B cell (primary cell): ENCODE measurements around the gene CCDC24. TPM values are rescaled to one million over a fixed set of nuclear protein-coding genes. Genes with fewer than 3 reads are reported as not detected.

Source experiments
- ATAC-seq: fragments of 200-7000 bp; cut with Tn5 transposase; one replicate; pipeline ENCODE4 v1.10.0; 2021; ENCODE audit warnings: low read depth, mild to moderate bottlenecking, moderate number of reproducible peaks, moderate library complexity
- CTCF ChIA-PET: fragments of 350-600 bp; sonication (Branson Sonifier 250); formaldehyde crosslinking; loops from one replicate; lab custom pipeline; 2021; ENCODE audit warnings: antibody characterized with exemption, inconsistent platforms; lab: Charles Lee
- POLR2A ChIA-PET: fragments of 350-600 bp; sonication (Branson Sonifier 250); formaldehyde crosslinking; loops from one replicate; lab custom pipeline; 2021; ENCODE audit warnings: antibody characterized with exemption; lab: Charles Lee
- DNase-seq: peaks from one replicate; pipeline ENCODE4 v3.0.0; 2013
- H2AFZ ChIP-seq: 2 replicates; pipeline ENCODE4 v1.6.1; 2012; ENCODE audit warnings: mild to moderate bottlenecking, low read depth, low read length; ENCODE audit not compliant: insufficient read depth, poor library complexity, severe bottlenecking
- H3K27ac ChIP-seq, 2 donors: 1 replicate in 1 of 2; 2 replicates in 1 of 2; pipeline ENCODE4 v1.5.1; 2012 to 2013; ENCODE audit warnings: low read length in 2 of 2, mild to moderate bottlenecking in 2 of 2, moderate library complexity in 1 of 2
- H3K27me3 ChIP-seq, 4 experiments: fragments of 200-600 bp in 1 of 4; sonication (generic) in 1 of 4; replicated peaks in 1 of 4; 1 replicate in 2 of 4; 2 replicates in 2 of 4; pipeline versions ENCODE4 v1.6.1 to v1.7.0; 2013 to 2016; ENCODE audit warnings: low read length in 3 of 4, mild to moderate bottlenecking in 2 of 4, mixed read lengths in 1 of 4, moderate library complexity in 1 of 4; ENCODE audit not compliant: insufficient read depth in 4 of 4, control insufficient read depth in 3 of 4; ENCODE audit errors: control extremely low read depth in 1 of 4
- H3K36me3 ChIP-seq, 2 experiments: replicated peaks in 1 of 2; 1 replicate in 1 of 2; 2 replicates in 1 of 2; pipeline versions ENCODE4 v1.6.1 to v1.7.1; 2013; ENCODE audit warnings: low read length in 1 of 2; ENCODE audit not compliant: insufficient read depth in 2 of 2, control insufficient read depth in 1 of 2; ENCODE audit errors: control extremely low read depth in 1 of 2, extremely low read depth in 1 of 2
- H3K4me1 ChIP-seq, 2 donors: fragments of 200-600 bp in 1 of 2; sonication (generic) in 1 of 2; 1 replicate in 1 of 2; 2 replicates in 1 of 2; pipeline versions ENCODE4 v1.5.1 to v1.6.1; 2013 to 2017; ENCODE audit warnings: low read length in 2 of 2; ENCODE audit not compliant: control insufficient read depth in 2 of 2, insufficient read depth in 2 of 2
- H3K4me2 ChIP-seq: replicated peaks from 2 replicates; pipeline ENCODE3; 2012; ENCODE audit warnings: mild to moderate bottlenecking, low read depth, low read length; ENCODE audit not compliant: poor library complexity, severe bottlenecking
- H3K4me3 ChIP-seq, 5 experiments: fragments of 200-600 bp in 1 of 5; sonication (generic) in 1 of 5; 1 replicate in 3 of 5; 2 replicates in 2 of 5; pipeline versions ENCODE4 v1.5.1 to v1.7.0; 2011 to 2016; ENCODE audit warnings: low read length in 4 of 5, mild to moderate bottlenecking in 4 of 5, low read depth in 2 of 5, control low read depth in 1 of 5, moderate library complexity in 1 of 5; ENCODE audit not compliant: insufficient read depth in 1 of 5; ENCODE audit errors: control extremely low read depth in 1 of 5, extremely low read depth in 1 of 5
- H3K79me2 ChIP-seq: fragments of 200-600 bp; sonication (generic); one replicate; pipeline ENCODE4 v1.6.0; 2016; ENCODE audit warnings: low read length; ENCODE audit not compliant: control insufficient read depth, insufficient read depth
- H3K9ac ChIP-seq: fragments of 200-600 bp; sonication (generic); 2 replicates; pipeline ENCODE4 v1.6.1; 2017; ENCODE audit warnings: mild to moderate bottlenecking, low read length, moderate library complexity
- H3K9me3 ChIP-seq, 3 donors: one replicate each; pipeline versions ENCODE4 v1.6.1 to v1.7.1; 2013; ENCODE audit warnings: low read length in 2 of 3; ENCODE audit not compliant: control insufficient read depth in 2 of 3, insufficient read depth in 1 of 3; ENCODE audit errors: control extremely low read depth in 1 of 3
- H4K20me1 ChIP-seq: 2 replicates; pipeline ENCODE4 v1.6.0; 2012; ENCODE audit warnings: mild to moderate bottlenecking, low read length; ENCODE audit not compliant: insufficient read depth, control insufficient read depth, poor library complexity, severe bottlenecking
- H3K27ac Mint-ChIP-seq: one replicate; pipeline ENCODE4 v1.8.0; 2021; ENCODE audit warnings: mixed read lengths
- H3K27me3 Mint-ChIP-seq: one replicate; pipeline ENCODE4 v1.8.0; 2021; ENCODE audit warnings: mixed read lengths
- H3K4me1 Mint-ChIP-seq: one replicate; pipeline ENCODE4 v1.8.0; 2021; ENCODE audit warnings: mixed read lengths
- H3K4me3 Mint-ChIP-seq: one replicate; pipeline ENCODE4 v1.8.0; 2021; ENCODE audit warnings: mixed read lengths
- H3K9me3 Mint-ChIP-seq: one replicate; pipeline ENCODE4 v1.8.0; 2022; ENCODE audit warnings: mixed read lengths; ENCODE audit not compliant: insufficient read depth
- CTCF ChIP-seq: fragments of 200-600 bp; IDR thresholded peaks from one replicate; pipeline ENCODE4 v1.8.0; 2022; ENCODE audit warnings: antibody characterized with exemption, mild to moderate bottlenecking
- EZH2 ChIP-seq: IDR thresholded peaks from 2 replicates; pipeline ENCODE4 v1.6.1; 2012; ENCODE audit warnings: borderline replicate concordance, low read depth, mild to moderate bottlenecking, moderate library complexity, low read length; ENCODE audit not compliant: insufficient read depth, poor library complexity, severe bottlenecking
- WGBS: methylation state at CpG from one replicate; pipeline ENCODE4 v1.1.5; 2013; ENCODE audit warnings: missing lambda C conversion rate; ENCODE audit not compliant: insufficient coverage; 5-methylcytosine and 5-hydroxymethylcytosine counted together
- intact Hi-C: fragments of 100-400 bp; cut with micrococcal nuclease; formaldehyde crosslinking; loops from one replicate; pipeline ENCODE4 v1.10.0; 2022
- polyA plus RNA-seq: library from polyadenylated mRNA; depleted of rRNA; stranded (reverse); fragments of >200 nt; gene quantifications from 2 replicates; pipeline ENCODE4 v1.2.3, GENCODE V29; 2012
- total RNA-seq, 2 donors: library from RNA; stranded (reverse); fragments of 120-200 nt in 1 of 2; gene quantifications; 1 replicate in 1 of 2; 2 replicates in 1 of 2; pipeline versions ENCODE4 v1.2.3 to v1.2.4, GENCODE V29; 2013 to 2022

The CCDC24 gene
- total and polyA plus RNA-seq, 2 donors (not counting 1 experiment from before 2014, with no cell fraction given) = 10.1 to 18.4 TPM

GRCh38 chr1:44024903-44025525 lies 33.6 kb downstream of the CCDC24 start:
- intact Hi-C loops = no loop called here
- TF ChIP-seq EZH2 = no peak
- TF ChIP-seq CTCF = no peak
- Histone ChIP-seq H3K36me3 (no peaks in the 10 kb centered on the region), H3K27ac (no peak overlapping the region), H3K4me1 (peaks cover 10 to 29% of the 10 kb centered on the region in 2 donors), H3K9me3 (no peaks in the 10 kb centered on the region), H3K4me2 (no peak overlapping the region), H3K27me3 (no peaks in the 10 kb centered on the region), H3K9ac (no peak overlapping the region), H3K79me2 (no peaks in the 10 kb centered on the region), H4K20me1 (no peaks in the 10 kb centered on the region), H3K4me3 (no peak overlapping the region), H2AFZ (no peak overlapping the region)
- Mint-ChIP-seq H3K4me3 (peak overlapping the region; percentile 89), H3K9me3 (no peaks in the 10 kb centered on the region), H3K27ac (peak overlapping the region; percentile 86), H3K4me1 (peaks cover 38% of the 10 kb centered on the region), H3K27me3 (no peaks in the 10 kb centered on the region)
- WGBS = 78% methylated on average over 9 of the region's 13 CpGs
- no peak for DNase-seq
- peak; percentile 22 for ATAC-seq
- ChIA-PET CTCF (interaction anchor here (0.6 to 17.1 kb wide), 6 partner anchors 11 to 159 kb away, joined by 3 to 227 read pairs (median 6); no protein-coding TSS in a partner anchor), POLR2A (interaction anchor here (0.6 to 0.7 kb wide), 5 partner anchors 44 to 1784 kb away, joined by 3 to 6 read pairs (median 4); no protein-coding TSS in a partner anchor)

GRCh38 chr1:44025816-44026215 lies 34.4 kb downstream of the CCDC24 start:
- 100% methylated on average over 2 of the region's 3 CpGs for WGBS
- POLR2A ChIA-PET = interaction anchor here (0.6 to 0.7 kb wide), 5 partner anchors 45 to 1784 kb away, joined by 3 to 6 read pairs (median 4); no protein-coding TSS in a partner anchor
- peak overlapping the region in 1 of 5 experiments; percentile 23 for H3K4me3 ChIP-seq
- H3K79me2 ChIP-seq = no peaks in the 10 kb centered on the region
- no peaks in the 10 kb centered on the region for H3K27me3 Mint-ChIP-seq
- peak overlapping the region; percentile 45 for H2AFZ ChIP-seq
- H3K9ac ChIP-seq = no peak overlapping the region
- peak overlapping the region; percentile 54 for H3K4me3 Mint-ChIP-seq
- no peaks in the 10 kb centered on the region for H3K9me3 Mint-ChIP-seq
- H3K27ac Mint-ChIP-seq = peak overlapping the region; percentile 81
- no peaks in the 10 kb centered on the region for H3K27me3 ChIP-seq
- CTCF ChIA-PET = interaction anchor here (0.6 to 17.1 kb wide), 5 partner anchors 10 to 159 kb away, joined by 3 to 227 read pairs (median 6); no protein-coding TSS in a partner anchor
- DNase-seq (peak; percentile 36), ATAC-seq (no peak)
- H3K27ac ChIP-seq = peak overlapping the region in 1 of 2 donors; percentile 6
- H3K9me3 ChIP-seq = no peaks in the 10 kb centered on the region
- H4K20me1 ChIP-seq = no peaks in the 10 kb centered on the region
- intact Hi-C loops = no loop called here
- H3K4me2 ChIP-seq = peak overlapping the region; percentile 37
- TF ChIP-seq EZH2 (no peak), CTCF (no peak)
- H3K4me1 ChIP-seq = peaks cover 10 to 29% of the 10 kb centered on the region in 2 donors
- H3K4me1 Mint-ChIP-seq = peaks cover 39% of the 10 kb centered on the region
- H3K36me3 ChIP-seq = no peaks in the 10 kb centered on the region
